Measurements from ENCODE around the gene SGSH.

Gene SGSH

DNA sequence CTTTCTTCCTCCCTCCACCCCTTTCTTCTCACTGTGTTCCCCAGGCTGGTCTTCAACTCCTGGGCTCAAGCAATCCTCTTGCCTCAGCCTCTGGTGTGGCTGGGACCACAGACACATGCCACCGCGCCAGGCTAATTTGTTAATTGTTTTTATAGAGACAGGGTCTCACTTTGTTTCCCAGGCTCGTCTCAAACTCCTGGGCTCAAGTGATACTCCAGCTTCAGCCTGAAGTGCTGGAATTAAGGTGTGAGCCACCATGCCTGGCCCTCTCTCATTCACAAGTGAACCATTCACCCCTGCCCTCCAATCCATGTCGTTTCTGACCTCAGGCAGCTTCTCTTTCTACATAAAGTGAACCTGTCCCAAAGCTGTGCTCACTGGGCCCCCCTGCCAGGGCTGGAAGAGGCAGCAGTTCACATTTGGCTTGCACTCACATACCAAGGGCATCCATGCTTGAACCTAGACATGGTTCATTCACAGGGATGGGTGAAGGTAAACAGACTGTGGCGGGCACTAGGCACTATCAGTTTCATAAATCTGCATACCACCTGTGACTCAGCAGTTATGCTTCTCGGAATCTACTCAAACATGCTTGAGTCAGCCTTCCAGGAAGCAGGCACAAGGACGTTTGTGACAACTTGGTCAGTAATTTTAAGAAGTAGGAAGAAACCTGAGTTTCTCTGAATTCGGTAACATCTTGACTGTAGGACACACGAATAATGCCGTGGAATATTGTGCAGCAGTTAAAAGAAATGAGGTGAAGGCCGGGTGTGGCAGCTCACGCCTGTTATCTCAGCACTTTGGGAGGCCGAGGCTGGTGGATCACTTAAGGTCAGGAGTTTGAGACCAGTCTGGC is 34.5 kb upstream of the SGSH start (continued):
- TF ChIP-seq, protein P1, sequence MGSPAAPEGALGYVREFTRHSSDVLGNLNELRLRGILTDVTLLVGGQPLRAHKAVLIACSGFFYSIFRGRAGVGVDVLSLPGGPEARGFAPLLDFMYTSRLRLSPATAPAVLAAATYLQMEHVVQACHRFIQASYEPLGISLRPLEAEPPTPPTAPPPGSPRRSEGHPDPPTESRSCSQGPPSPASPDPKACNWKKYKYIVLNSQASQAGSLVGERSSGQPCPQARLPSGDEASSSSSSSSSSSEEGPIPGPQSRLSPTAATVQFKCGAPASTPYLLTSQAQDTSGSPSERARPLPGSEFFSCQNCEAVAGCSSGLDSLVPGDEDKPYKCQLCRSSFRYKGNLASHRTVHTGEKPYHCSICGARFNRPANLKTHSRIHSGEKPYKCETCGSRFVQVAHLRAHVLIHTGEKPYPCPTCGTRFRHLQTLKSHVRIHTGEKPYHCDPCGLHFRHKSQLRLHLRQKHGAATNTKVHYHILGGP (tag by site-specific recombination; IDR thresholded peaks at IDR 0.05): 0 out of 2 replicates have a peak, but pooled peaks have one; percentile 22
- no peak for TF ChIP-seq ZNF837 (tag by site-specific recombination; IDR thresholded peaks at IDR 0.05)
- no peak for TF ChIP-seq ZNF184 (tag by site-specific recombination; IDR thresholded peaks at IDR 0.05)
- no peak for TF ChIP-seq ZNF433 (tag by site-specific recombination; IDR thresholded peaks at IDR 0.05; ENCODE audit: low read depth)
- TF ChIP-seq ZNF544 (tag by site-specific recombination; IDR thresholded peaks at IDR 0.05): no peak
- no peak for TF ChIP-seq ZNF175 (tag by site-specific recombination; IDR thresholded peaks at IDR 0.05)
- no peak for TF ChIP-seq ZNF555 (tag by site-specific recombination; conservative IDR thresholded peaks at IDR 0.05)
- 0 out of 2 replicates have a peak, but pooled peaks have one; percentile 23 for TF ChIP-seq ZBTB17 (tag by site-specific recombination; IDR thresholded peaks at IDR 0.05)

DNA sequence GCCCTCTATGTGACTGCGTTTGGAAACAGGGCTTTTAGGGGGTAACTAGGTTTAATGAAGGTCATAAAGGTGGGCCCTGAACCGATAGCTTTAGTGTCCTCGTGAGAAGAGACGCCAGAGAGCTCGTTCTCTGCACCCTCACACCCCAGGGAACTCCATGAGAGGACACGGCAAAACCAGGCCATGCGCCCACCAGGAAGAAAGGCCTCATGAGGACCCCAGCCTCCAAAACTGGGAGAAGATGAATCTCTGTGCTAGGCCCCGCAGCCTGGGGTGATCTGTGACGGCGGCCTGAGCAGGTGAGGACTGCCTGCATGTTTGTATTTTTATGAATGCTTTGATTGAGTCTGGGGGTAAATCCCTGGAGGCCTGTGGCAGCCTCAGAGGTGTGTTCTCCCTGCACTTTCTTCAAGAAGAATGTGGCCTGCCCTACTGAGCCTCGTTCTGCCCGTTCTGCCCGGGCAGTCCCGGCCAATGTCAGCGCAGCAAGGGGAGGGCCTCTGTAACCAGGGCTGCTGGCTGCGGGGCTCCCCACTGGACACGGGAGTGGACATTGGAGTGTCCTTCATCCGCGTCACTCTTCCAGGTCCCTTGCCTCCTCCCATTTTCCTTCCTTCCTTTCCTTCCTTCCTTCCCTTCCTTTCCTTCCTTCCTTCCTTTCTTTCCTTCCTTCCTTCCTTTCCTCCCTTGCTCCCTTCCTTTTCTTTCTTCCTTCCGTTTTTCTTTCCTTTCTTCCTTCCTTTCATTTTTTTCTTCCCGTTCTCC is 33.7 kb upstream of the SGSH start:
- H3K4me1 ChIP-seq (ENCODE audit: control insufficient read depth, insufficient read depth, low read length): peaks cover 3% of the 10 kb centered on the region; the same call in 1 of the 2 replicates
- ChIA-PET POLR2A (no interaction called here), CTCF (interaction anchor here (1.3 to 1.7 kb wide), 2 partner anchors 57 to 59 kb away, joined by 3 to 5 read pairs; no protein-coding TSS in a partner anchor)
- no peak overlapping the region for H3K27ac ChIP-seq (ENCODE audit: extremely low read depth, low read depth, low read length)
- H3K4me3 ChIP-seq (ENCODE audit: low read depth, low read length): no peak overlapping the region
- no peaks in the 10 kb centered on the region for H3K9me3 ChIP-seq (ENCODE audit: control insufficient read depth, insufficient read depth, low read depth, low read length)
- TF ChIP-seq ZNF138 (tag by site-specific recombination; IDR thresholded peaks at IDR 0.05; ENCODE audit: borderline replicate concordance): no peak
- no peak for TF ChIP-seq SCRT2 (tag by site-specific recombination; IDR thresholded peaks at IDR 0.05)
- TF ChIP-seq PRDM1 (tag by site-specific recombination; IDR thresholded peaks at IDR 0.05): peak; percentile 95
- TF ChIP-seq ZNF155 (tag by site-specific recombination; IDR thresholded peaks at IDR 0.05): no peak
- TF ChIP-seq, protein P2, sequence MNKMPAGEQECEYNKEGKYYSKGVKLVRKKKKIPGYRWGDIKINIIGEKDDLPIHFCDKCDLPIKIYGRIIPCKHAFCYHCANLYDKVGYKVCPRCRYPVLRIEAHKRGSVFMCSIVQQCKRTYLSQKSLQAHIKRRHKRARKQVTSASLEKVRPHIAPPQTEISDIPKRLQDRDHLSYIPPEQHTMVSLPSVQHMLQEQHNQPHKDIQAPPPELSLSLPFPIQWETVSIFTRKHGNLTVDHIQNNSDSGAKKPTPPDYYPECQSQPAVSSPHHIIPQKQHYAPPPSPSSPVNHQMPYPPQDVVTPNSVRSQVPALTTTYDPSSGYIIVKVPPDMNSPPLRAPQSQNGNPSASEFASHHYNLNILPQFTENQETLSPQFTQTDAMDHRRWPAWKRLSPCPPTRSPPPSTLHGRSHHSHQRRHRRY (tag by site-specific recombination; IDR thresholded peaks at IDR 0.05): peak; percentile 40; the same call in 1 of the 2 replicates
- peak; percentile 30; the same call in 1 of the 2 replicates for TF ChIP-seq ZNF600 (tag by site-specific recombination; IDR thresholded peaks at IDR 0.05)
- peak; percentile 96 for TF ChIP-seq ZNF366 (tag by site-specific recombination; conservative IDR thresholded peaks at IDR 0.05)
- H3K36me3 ChIP-seq (ENCODE audit: control insufficient read depth in 2 of 2, insufficient read depth in 1 of 2, low read length in 2 of 2): peaks cover 3 to 35% of the 10 kb centered on the region in 2 experiments; a peak in 2 of 3 replicates

DNA sequence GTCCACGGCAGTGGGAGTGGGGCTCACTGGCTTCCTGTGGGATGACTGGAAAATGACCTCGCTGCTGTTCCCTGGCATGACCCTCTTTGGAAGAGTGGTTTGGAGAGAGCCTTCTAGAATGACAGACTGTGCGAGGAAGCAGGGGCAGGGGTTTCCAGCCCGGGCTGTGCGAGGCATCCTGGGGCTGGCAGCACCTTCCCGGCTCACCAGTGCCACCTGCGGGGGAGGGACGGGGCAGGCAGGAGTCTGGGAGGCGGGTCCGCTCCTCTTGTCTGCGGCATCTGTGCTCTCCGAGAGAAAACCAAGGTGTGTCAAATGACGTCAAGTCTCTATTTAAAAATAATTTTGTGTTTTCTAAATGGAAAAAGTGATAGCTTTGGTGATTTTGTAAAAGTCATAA is 32.7 kb upstream of the SGSH start:
- Histone ChIP-seq H3K9me3 (ENCODE audit: control insufficient read depth, insufficient read depth, low read depth, low read length) (no peaks in the 10 kb centered on the region), H3K4me1 (ENCODE audit: control insufficient read depth, insufficient read depth, low read length) (peaks cover 3% of the 10 kb centered on the region; the same call in 1 of the 2 replicates), H3K27ac (ENCODE audit: extremely low read depth, low read depth, low read length) (no peak overlapping the region), H3K4me3 (ENCODE audit: low read depth, low read length) (no peak overlapping the region), H3K36me3 (ENCODE audit: control insufficient read depth in 2 of 2, insufficient read depth in 1 of 2, low read length in 2 of 2) (peaks cover 3 to 43% of the 10 kb centered on the region in 2 experiments; a peak in 2 of 3 replicates)
- CTCF ChIA-PET: interaction anchor here (1.3 to 1.7 kb wide), 2 partner anchors 56 to 58 kb away, joined by 3 to 5 read pairs; no protein-coding TSS in a partner anchor
- POLR2A ChIA-PET: no interaction called here
- no peak for TF ChIP-seq ZNF837 (tag by site-specific recombination; IDR thresholded peaks at IDR 0.05)
- no peak for TF ChIP-seq MEIS1 (CRISPR knock-in tag; IDR thresholded peaks at IDR 0.05; ENCODE audit: borderline replicate concordance)
- TF ChIP-seq ZNF600 (tag by site-specific recombination; IDR thresholded peaks at IDR 0.05): 0 out of 2 replicates have a peak, but pooled peaks have one; percentile 14
- TF ChIP-seq ZNF404 (tag by site-specific recombination; IDR thresholded peaks at IDR 0.05): no peak
- TF ChIP-seq ZNF558 (tag by site-specific recombination; IDR thresholded peaks at IDR 0.05): no peak
- TF ChIP-seq ZFP37 (tag by site-specific recombination; IDR thresholded peaks at IDR 0.05): no peak
- no peak for TF ChIP-seq HOXD13 (CRISPR knock-in tag; IDR thresholded peaks at IDR 0.05; ENCODE audit: borderline replicate concordance)
- TF ChIP-seq GLIS2 (tag by site-specific recombination; IDR thresholded peaks at IDR 0.05): no peak
- TF ChIP-seq, protein P3, sequence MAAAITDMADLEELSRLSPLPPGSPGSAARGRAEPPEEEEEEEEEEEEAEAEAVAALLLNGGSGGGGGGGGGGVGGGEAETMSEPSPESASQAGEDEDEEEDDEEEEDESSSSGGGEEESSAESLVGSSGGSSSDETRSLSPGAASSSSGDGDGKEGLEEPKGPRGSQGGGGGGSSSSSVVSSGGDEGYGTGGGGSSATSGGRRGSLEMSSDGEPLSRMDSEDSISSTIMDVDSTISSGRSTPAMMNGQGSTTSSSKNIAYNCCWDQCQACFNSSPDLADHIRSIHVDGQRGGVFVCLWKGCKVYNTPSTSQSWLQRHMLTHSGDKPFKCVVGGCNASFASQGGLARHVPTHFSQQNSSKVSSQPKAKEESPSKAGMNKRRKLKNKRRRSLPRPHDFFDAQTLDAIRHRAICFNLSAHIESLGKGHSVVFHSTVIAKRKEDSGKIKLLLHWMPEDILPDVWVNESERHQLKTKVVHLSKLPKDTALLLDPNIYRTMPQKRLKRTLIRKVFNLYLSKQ (tag by site-specific recombination; IDR thresholded peaks at IDR 0.05; ENCODE audit: borderline replicate concordance): no peak
- TF ChIP-seq, protein P4, sequence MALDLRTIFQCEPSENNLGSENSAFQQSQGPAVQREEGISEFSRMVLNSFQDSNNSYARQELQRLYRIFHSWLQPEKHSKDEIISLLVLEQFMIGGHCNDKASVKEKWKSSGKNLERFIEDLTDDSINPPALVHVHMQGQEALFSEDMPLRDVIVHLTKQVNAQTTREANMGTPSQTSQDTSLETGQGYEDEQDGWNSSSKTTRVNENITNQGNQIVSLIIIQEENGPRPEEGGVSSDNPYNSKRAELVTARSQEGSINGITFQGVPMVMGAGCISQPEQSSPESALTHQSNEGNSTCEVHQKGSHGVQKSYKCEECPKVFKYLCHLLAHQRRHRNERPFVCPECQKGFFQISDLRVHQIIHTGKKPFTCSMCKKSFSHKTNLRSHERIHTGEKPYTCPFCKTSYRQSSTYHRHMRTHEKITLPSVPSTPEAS (tag by site-specific recombination; IDR thresholded peaks at IDR 0.05): no peak
- no peak for TF ChIP-seq ZNF433 (tag by site-specific recombination; IDR thresholded peaks at IDR 0.05; ENCODE audit: low read depth)
- TF ChIP-seq ZNF223 (tag by site-specific recombination; IDR thresholded peaks at IDR 0.05): no peak

Data from HEK293 (cell line).